Endothelial cell of umbilical vein (primary cell): Measurements from ENCODE around the gene ATXN10. TPM values are rescaled to one million over a fixed set of nuclear protein-coding genes. Genes with fewer than 3 reads are reported as not detected.
"Not testable (repeated sequence)": the region's sequence is repeated elsewhere in the genome, so short reads cannot be mapped to it uniquely, and the experiment has no call there.

Source experiments
- BruUV-seq: library from RNA; stranded (reverse); fragments of 400-500 nt; replicated peaks from 2 replicates; lab custom pipeline; 2021; lab: Mats Ljungman, UMichigan
- CTCF ChIA-PET: fragments of 300-600, 350-600 bp; sonication (Branson Sonifier 250); formaldehyde crosslinking; loops from one replicate; lab custom pipeline; 2021; ENCODE audit warnings: antibody characterized with exemption, inconsistent platforms; lab: Charles Lee
- POLR2A ChIA-PET: fragments of 300-600, 350-600 bp; sonication (Branson Sonifier 250); formaldehyde crosslinking; loops from one replicate; lab custom pipeline; 2021; ENCODE audit warnings: antibody characterized with exemption, inconsistent platforms; lab: Charles Lee
- DNase-seq: peaks from one replicate; pipeline ENCODE4 v3.0.0-alpha.2; 2011; ENCODE audit warnings: low read depth, low spot score
- FAIRE-seq: peaks from 2 replicates; lab custom pipeline; 2011; peaks lifted over from hg19 to GRCh38; lab: Jason Lieb, UNC
- H2AFZ ChIP-seq: 2 replicates; pipeline ENCODE4 v1.6.0; 2012; ENCODE audit warnings: low read depth, low read length, control low read depth, inconsistent platforms
- H3K27ac ChIP-seq: 2 replicates; pipeline ENCODE4 v1.5.1; 2011; ENCODE audit warnings: low read depth, mild to moderate bottlenecking, control low read depth, low read length, moderate library complexity; ENCODE audit not compliant: insufficient read depth
- H3K27me3 ChIP-seq, 2 experiments: 2 replicates each; pipeline versions ENCODE4 v1.6.0 to v1.6.1; 2011; ENCODE audit warnings: low read length in 2 of 2, mixed read lengths in 1 of 2; ENCODE audit not compliant: control insufficient read depth in 2 of 2, insufficient read depth in 2 of 2
- H3K36me3 ChIP-seq, 2 experiments: 2 replicates in 1 of 2; 3 replicates in 1 of 2; pipeline ENCODE4 v1.5.1; 2011; ENCODE audit warnings: low read length in 2 of 2, mild to moderate bottlenecking in 1 of 2, moderate library complexity in 1 of 2; ENCODE audit not compliant: control insufficient read depth in 2 of 2, insufficient read depth in 2 of 2; ENCODE audit errors: extremely low read depth in 1 of 2
- H3K4me1 ChIP-seq: 3 replicates; pipeline ENCODE4 v1.5.1; 2011; ENCODE audit warnings: mild to moderate bottlenecking, low read length; ENCODE audit not compliant: control insufficient read depth, insufficient read depth; ENCODE audit errors: extremely low read depth
- H3K4me2 ChIP-seq: 2 replicates; pipeline ENCODE4 v1.6.1; 2011; ENCODE audit warnings: low read length, control low read depth, mixed read lengths; ENCODE audit not compliant: insufficient read depth
- H3K4me3 ChIP-seq, 3 experiments: fragments of 200-600 bp in 1 of 3; sonication (generic), shearing (Covaris generic) in 1 of 3; replicated peaks in 1 of 3; 2 replicates each; pipeline ENCODE4 v1.5.1; 2011 to 2016; ENCODE audit warnings: control low read depth in 3 of 3, low read length in 3 of 3, mild to moderate bottlenecking in 2 of 3, inconsistent platforms in 1 of 3, low read depth in 1 of 3, moderate library complexity in 1 of 3; ENCODE audit not compliant: insufficient read depth in 1 of 3
- H3K79me2 ChIP-seq: 2 replicates; pipeline ENCODE4 v1.6.0; 2012; ENCODE audit warnings: low read length, inconsistent platforms; ENCODE audit not compliant: control insufficient read depth, insufficient read depth
- H3K9ac ChIP-seq: replicated peaks from 2 replicates; pipeline ENCODE3; 2011; ENCODE audit warnings: low read length, control low read depth; ENCODE audit not compliant: insufficient read depth; ENCODE audit errors: extremely low read depth
- H3K9me1 ChIP-seq: replicated peaks from 3 replicates; pipeline ENCODE4 v1.6.0; 2011; ENCODE audit warnings: mild to moderate bottlenecking, low read length; ENCODE audit not compliant: control insufficient read depth, insufficient read depth; ENCODE audit errors: extremely low read depth
- H3K9me3 ChIP-seq: replicated peaks from 2 replicates; pipeline ENCODE4 v1.5.1; 2012; ENCODE audit warnings: low read length, inconsistent platforms; ENCODE audit not compliant: control insufficient read depth, insufficient read depth
- H4K20me1 ChIP-seq: replicated peaks from 2 replicates; pipeline ENCODE3; 2011; ENCODE audit warnings: mild to moderate bottlenecking, low read length; ENCODE audit not compliant: control insufficient read depth, insufficient read depth; ENCODE audit errors: extremely low read depth
- FOS ChIP-seq: IDR thresholded peaks from 2 replicates; pipeline ENCODE4 v1.6.1; 2011; ENCODE audit warnings: mild to moderate bottlenecking, low read length, moderate library complexity, borderline replicate concordance; ENCODE audit not compliant: insufficient read depth
- dilution Hi-C: fragments of 300-500 bp; cut with MboI; formaldehyde crosslinking; loops from one replicate; pipeline ENCODE4 v1.15.0; 2019; ENCODE audit warnings: low sequenced_read_pairs; ENCODE audit not compliant: extremely low pct_ligation_motif_present
- intact Hi-C: fragments of 100-400 bp; cut with micrococcal nuclease; formaldehyde crosslinking; loops from one replicate; pipeline ENCODE4 v1.10.0; 2022
- polyA plus RNA-seq, 4 experiments: library from polyadenylated mRNA; depleted of rRNA in 3 of 4; stranded (reverse) in 3 of 4; unstranded in 1 of 4; fragments of >200 nt; gene quantifications; 2 replicates each; pipeline versions ENCODE4 v1.2.1 to v1.2.3, GENCODE V29; 2011 to 2012; ENCODE audit warnings: missing spikeins in 1 of 4
- total RNA-seq: library from RNA; stranded (reverse); gene quantifications from 2 replicates; pipeline ENCODE4 v1.2.3, GENCODE V29; 2021

The ATXN10 gene
- total and polyA plus RNA-seq, 2 donors (not counting 3 experiments of a cell fraction or from before 2014, with no cell fraction given) = 73.2 to 91.9 TPM

- Histone ChIP-seq H3K36me3 (no peaks in the 10 kb centered on the region), H3K9me1 (no peaks in the 10 kb centered on the region), H3K9me3 (no peaks in the 10 kb centered on the region), H3K4me3 (no peak overlapping the region), H3K79me2 (no peaks in the 10 kb centered on the region), H3K4me1 (peaks cover 2% of the 10 kb centered on the region), H3K9ac (no peak overlapping the region), H4K20me1 (no peaks in the 10 kb centered on the region), H3K27me3 (peaks cover 0 to 4% of the 10 kb centered on the region in 2 experiments), H2AFZ (no peak overlapping the region), H3K4me2 (no peak overlapping the region), H3K27ac (no peak overlapping the region)
- no TSS peak for BruUV-seq
- POLR2A ChIA-PET = no interaction called here
- no peak for DNase-seq
- CTCF ChIA-PET = interaction anchor here (1.2 kb wide), 1 partner anchor 22 kb away, joined by 3 read pairs; no protein-coding TSS in a partner anchor
- no peak for FAIRE-seq
- TF ChIP-seq FOS = no peak
- intact Hi-C loops = no loop called here
- dilution Hi-C loops = no loop called here
Observed at GRCh38 chr22:45621836-45622600, 49.6 kb upstream of the ATXN10 start.

- H4K20me1 ChIP-seq, FAIRE-seq, H3K9ac ChIP-seq, intact Hi-C loops, H2AFZ ChIP-seq, DNase-seq, H3K4me2 ChIP-seq, H3K36me3 ChIP-seq, dilution Hi-C loops, H3K9me3 ChIP-seq, H3K27ac ChIP-seq, BruUV-seq, H3K4me3 ChIP-seq, H3K4me1 ChIP-seq, H3K9me1 ChIP-seq, H3K27me3 ChIP-seq, H3K79me2 ChIP-seq, POLR2A ChIA-PET: not testable (repeated sequence)
- CTCF ChIA-PET = interaction anchor here (1.0 kb wide), 1 partner anchor 9 kb away, joined by 4 read pairs; no protein-coding TSS in a partner anchor
Observed at GRCh38 chr22:45623464-45624145, 48.0 kb upstream of the ATXN10 start.
